A549 (cell line): ENCODE data around the gene ATF5. TPM values are rescaled to one million over a fixed set of nuclear protein-coding genes. Genes with fewer than 3 reads are reported as not detected.

ENCODE experiments used
- ATAC-seq, 2 experiments: fragments of 200-7000 bp in 1 of 2; fragments of >200 bp in 1 of 2; cut with Nextera tagmentation in 1 of 2; cut with Tn5 transposase in 1 of 2; 3 replicates each; pipeline versions ENCODE4 v1.8.0 to v1.9.1; 2018 to 2020; ENCODE audit warnings: mild to moderate bottlenecking in 1 of 2, moderate library complexity in 1 of 2
- CTCF ChIA-PET: fragments of 300-600 bp; sonication (Branson Sonifier 250); formaldehyde crosslinking; extraction: SDS; loops from one replicate; lab custom pipeline; 2021; ENCODE audit warnings: antibody characterized with exemption, inconsistent platforms; lab: Yijun Ruan, JAX
- POLR2A ChIA-PET: fragments of 350-600 bp; formaldehyde crosslinking; extraction: SDS; loops from one replicate; lab custom pipeline; 2021; ENCODE audit warnings: antibody characterized with exemption, inconsistent platforms; lab: Yijun Ruan, JAX
- DNase-seq, 2 experiments: peaks; one replicate each; pipeline versions ENCODE4 v3.0.0 to v3.0.0-alpha.2; 2011 to 2016; ENCODE audit warnings: low read depth in 1 of 2, low spot score in 1 of 2
- FAIRE-seq: peaks from 2 replicates; lab custom pipeline; 2011; peaks lifted over from hg19 to GRCh38; lab: Jason Lieb, UNC
- H3K27ac ChIP-seq, 2 experiments: fragments of >200 bp; sonication (Bioruptor Twin); formaldehyde crosslinking; 3 replicates each; pipeline ENCODE4 v1.5.1; 2016 to 2017
- H3K4me1 ChIP-seq: fragments of >200 bp; sonication (Bioruptor Twin); formaldehyde crosslinking; 3 replicates; pipeline ENCODE4 v1.6.1; 2016
- H3K4me2 ChIP-seq: fragments of >200 bp; sonication (Bioruptor Twin); formaldehyde crosslinking; 3 replicates; pipeline ENCODE4 v1.6.1; 2016
- H3K4me3 ChIP-seq: fragments of >200 bp; sonication (Bioruptor Twin); formaldehyde crosslinking; 3 replicates; pipeline ENCODE4 v1.5.1; 2016
- H3K9me3 ChIP-seq: fragments of >200 bp; sonication (Bioruptor Twin); formaldehyde crosslinking; 3 replicates; pipeline ENCODE4 v1.6.1; 2016
- CBX2 ChIP-seq: fragments of 200-600 bp; sonication (generic); IDR thresholded peaks from 2 replicates; pipeline ENCODE4 v1.6.1; 2016; ENCODE audit warnings: low read depth, mild to moderate bottlenecking, borderline replicate concordance
- CEBPB ChIP-seq, 2 experiments: fragments of >200 bp in 1 of 2; sonication (Bioruptor Twin) in 1 of 2; formaldehyde crosslinking in 1 of 2; IDR thresholded peaks; 2 replicates each; pipeline ENCODE4 v1.6.1; 2012 to 2016
- CHD2 ChIP-seq: fragments of 150-350 bp; IDR thresholded peaks from 2 replicates; pipeline ENCODE4 v1.6.1; 2014; ENCODE audit warnings: low read length; ENCODE audit not compliant: partially characterized antibody
- CHD4 ChIP-seq: fragments of 200-600 bp; sonication (generic); IDR thresholded peaks from 2 replicates; pipeline ENCODE4 v1.6.1; 2016; ENCODE audit warnings: antibody characterized with exemption, mild to moderate bottlenecking, borderline replicate concordance
- CTCF ChIP-seq: fragments of >200 bp; sonication (Bioruptor Twin); formaldehyde crosslinking; IDR thresholded peaks from 3 replicates; pipeline ENCODE4 v1.5.1; 2016
- E2F6 ChIP-seq: IDR thresholded peaks from 2 replicates; pipeline ENCODE4 v1.6.1; 2012; ENCODE audit warnings: low read depth, borderline replicate concordance
- EHF ChIP-seq: fragments of 250-450 bp; sonication (Bioruptor Pico); IDR thresholded peaks from 2 replicates; pipeline ENCODE4 v1.5.0; 2020; ENCODE audit warnings: mild to moderate bottlenecking
- EHMT2 ChIP-seq: fragments of 200-600 bp; sonication (generic); IDR thresholded peaks from 2 replicates; pipeline ENCODE4 v1.6.1; 2016; ENCODE audit warnings: antibody characterized with exemption, low read depth, mild to moderate bottlenecking, moderate library complexity
- ELK1 ChIP-seq: fragments of 150-350 bp; IDR thresholded peaks from 2 replicates; pipeline ENCODE4 v1.6.1; 2014; ENCODE audit warnings: low read depth, mild to moderate bottlenecking, low read length
- ESRRA ChIP-seq: fragments of 150-350 bp; IDR thresholded peaks from 2 replicates; pipeline ENCODE4 v1.6.1; 2014; ENCODE audit warnings: mild to moderate bottlenecking, low read length, borderline replicate concordance
- FOXS1 ChIP-seq: fragments of 250-450 bp; sonication (Bioruptor Pico); IDR thresholded peaks from 2 replicates; pipeline ENCODE4 v1.5.0; 2020; ENCODE audit warnings: mild to moderate bottlenecking, moderate library complexity
- HES2 ChIP-seq: fragments of >200 bp; sonication (Bioruptor Twin); formaldehyde crosslinking; IDR thresholded peaks from 2 replicates; pipeline ENCODE4 v1.6.1; 2016
- HEYL ChIP-seq: fragments of 250-450 bp; sonication (Bioruptor Pico); IDR thresholded peaks from 2 replicates; pipeline ENCODE4 v1.8.0; 2021; ENCODE audit warnings: mild to moderate bottlenecking, moderate library complexity
- HOXB5 ChIP-seq: fragments of 250-450 bp; sonication (Bioruptor Pico); IDR thresholded peaks from 2 replicates; pipeline ENCODE4 v1.5.0; 2020; ENCODE audit warnings: mild to moderate bottlenecking, moderate library complexity
- KDM1A ChIP-seq: fragments of 200-600 bp; sonication (generic); IDR thresholded peaks from 2 replicates; pipeline ENCODE4 v1.6.1; 2016; ENCODE audit warnings: low read depth, mild to moderate bottlenecking
- KDM5A ChIP-seq: fragments of 200-600 bp; sonication (generic); IDR thresholded peaks from 2 replicates; pipeline ENCODE4 v1.6.1; 2016; ENCODE audit warnings: antibody characterized with exemption, mild to moderate bottlenecking
- MAFK ChIP-seq: fragments of 450-650 bp; IDR thresholded peaks from 2 replicates; pipeline ENCODE4 v1.6.1; 2014; ENCODE audit not compliant: partially characterized antibody
- MAX ChIP-seq: IDR thresholded peaks from 2 replicates; pipeline ENCODE4 v1.6.1; 2012
- NR3C1 ChIP-seq: fragments of >200 bp; sonication (Bioruptor Twin); formaldehyde crosslinking; IDR thresholded peaks from 3 replicates; pipeline ENCODE4 v1.6.1; 2017
- PHF8 ChIP-seq: fragments of 200-600 bp; sonication (generic); IDR thresholded peaks from 2 replicates; pipeline ENCODE4 v1.6.1; 2016; ENCODE audit warnings: low read depth, mild to moderate bottlenecking, antibody characterized with exemption, moderate library complexity, borderline replicate concordance
- POLR2AphosphoS2 ChIP-seq: conservative IDR thresholded peaks from 2 replicates; pipeline ENCODE4 v1.6.1; 2012; ENCODE audit warnings: low read length, improper control_type of control experiment, inconsistent platforms
- RCOR1 ChIP-seq: fragments of 150-350 bp; IDR thresholded peaks from 2 replicates; pipeline ENCODE4 v1.6.1; 2014; ENCODE audit warnings: antibody characterized with exemption, low read length, low read depth
- RNF2 ChIP-seq: fragments of 200-600 bp; sonication (generic); IDR thresholded peaks from 2 replicates; pipeline ENCODE4 v1.6.1; 2016; ENCODE audit warnings: low read depth, mild to moderate bottlenecking, antibody characterized with exemption, moderate library complexity, borderline replicate concordance
- TP53 ChIP-seq: fragments of 250-450 bp; sonication (Bioruptor Pico); IDR thresholded peaks from 2 replicates; pipeline ENCODE4 v1.5.0; 2021; ENCODE audit warnings: mild to moderate bottlenecking, moderate library complexity
- USF2 ChIP-seq: fragments of 450-650 bp; IDR thresholded peaks from 2 replicates; pipeline ENCODE4 v1.6.1; 2014; ENCODE audit warnings: antibody characterized with exemption
- ZC3H11A ChIP-seq: fragments of 450-650 bp; IDR thresholded peaks from 2 replicates; pipeline ENCODE4 v1.6.1; 2014; ENCODE audit warnings: antibody characterized with exemption, mild to moderate bottlenecking
- ZFP36 ChIP-seq: fragments of 450-650 bp; IDR thresholded peaks from 2 replicates; pipeline ENCODE4 v1.6.1; 2014; ENCODE audit warnings: borderline replicate concordance; ENCODE audit not compliant: partially characterized antibody
- WGBS: methylation state at CpG from one replicate; pipeline ENCODE4 v1.1.6; 2017; ENCODE audit errors: missing lambda C conversion rate; 5-methylcytosine and 5-hydroxymethylcytosine counted together
- polyA plus RNA-seq, 4 experiments: library from polyadenylated mRNA; depleted of rRNA in 3 of 4; stranded (reverse); fragments of >200 nt; fragmentation: RNase III in 1 of 4; extraction: RNeasy Plus Mini Kit Qiagen cat#74134 plus additional on column Dnase treatment in 1 of 4; gene quantifications; 2 replicates in 3 of 4; 3 replicates in 1 of 4; pipeline ENCODE4 v1.2.3, GENCODE V29; 2011 to 2017

ATF5 gene
- polyA plus RNA-seq, 2 of the 4 experiments (the other 2 are of a cell fraction) = 12.9 to 42.8 TPM

- FAIRE-seq = no peak
- TF ChIP-seq RCOR1 = no peak
- no peak for TF ChIP-seq E2F6
- TF ChIP-seq MAX = no peak
- TF ChIP-seq CEBPB (IDR thresholded peaks at IDR 0.05) = no peak
- TF ChIP-seq TP53 (CRISPR knock-in tag) = no peak
- no peak for TF ChIP-seq FOXS1 (CRISPR knock-in tag)
- no peak for TF ChIP-seq USF2
- TF ChIP-seq MAFK = no peak
- TF ChIP-seq EHF = no peak
- TF ChIP-seq PHF8 = no peak
- no peak for TF ChIP-seq KDM1A
- TF ChIP-seq ELK1 = no peak
- TF ChIP-seq HES2 = no peak
- no peak for TF ChIP-seq ZFP36
- TF ChIP-seq KDM5A = no peak
- no peak for TF ChIP-seq ZC3H11A
- no peak for TF ChIP-seq CBX2
- no peak for TF ChIP-seq CTCF
- TF ChIP-seq NR3C1 = no peak
- no peak for TF ChIP-seq ESRRA
- H3K4me2 ChIP-seq = no peak overlapping the region
- H3K9me3 ChIP-seq = no peaks in the 10 kb centered on the region
- CTCF ChIA-PET = interaction anchor here (0.6 to 10.7 kb wide), 10 partner anchors 8 to 186 kb away, joined by 3 to 121 read pairs (median 5); no protein-coding TSS in a partner anchor
- H3K4me1 ChIP-seq = no peaks in the 10 kb centered on the region
- WGBS = 84% methylated on average over 7 of the region's 11 CpGs
- no peak for ATAC-seq
- no peak overlapping the region for H3K4me3 ChIP-seq
- DNase-seq = no peak
- POLR2A ChIA-PET = no interaction called here
- no peak overlapping the region for H3K27ac ChIP-seq
Observed at GRCh38 chr19:49949742-49950589, 21.0 kb downstream of the ATF5 start.

- CTCF ChIA-PET = interaction anchor here (1.1 to 10.7 kb wide), 8 partner anchors 9 to 185 kb away, joined by 3 to 121 read pairs (median 5); no protein-coding TSS in a partner anchor
- Histone ChIP-seq H3K27ac (no peak overlapping the region), H3K4me2 (no peak overlapping the region)
- 36% methylated on average over 5 of the region's 5 CpGs for WGBS
- DNase-seq = no peak
- POLR2A ChIA-PET = no interaction called here
- TF ChIP-seq CHD2 (no peak), CHD4 (no peak), NR3C1 (no peak), HOXB5 (CRISPR knock-in tag) (no peak), HEYL (CRISPR knock-in tag) (no peak), RNF2 (no peak), HES2 (no peak), EHMT2 (no peak), POLR2AphosphoS2 (no peak)
- TF ChIP-seq, all 56 proteins: peak for 0
- no peaks in the 10 kb centered on the region for H3K9me3 ChIP-seq
- H3K4me3 ChIP-seq = no peak overlapping the region
- H3K4me1 ChIP-seq = no peaks in the 10 kb centered on the region
- ATAC-seq = no peak
- no peak for FAIRE-seq
Observed at GRCh38 chr19:49950590-49950948, 21.6 kb downstream of the ATF5 start.
